Spleen (tissue), 7 donors: ENCODE results near the gene DLD.

Source experiments
- POLR2A ChIP-seq, 3 donors: fragments of 450-650 bp; IDR thresholded peaks; one replicate each; pipeline ENCODE4 v1.5.1; 2017; ENCODE audit warnings: antibody characterized with exemption in 3 of 3, mild to moderate bottlenecking in 1 of 3
- POLR2AphosphoS5 ChIP-seq, 3 donors: sonication (generic); formaldehyde crosslinking; IDR thresholded peaks; one replicate each; pipeline ENCODE4 v1.5.1; 2017; ENCODE audit warnings: antibody characterized with exemption in 3 of 3
- TF ChIP-seq, protein P1 (sequence below), 11 experiments: fragments of 200-600 bp in 7 of 11; fragments of 450-650 bp in 4 of 11; sonication (generic) in 4 of 11; IDR thresholded peaks in 8 of 11; conservative IDR thresholded peaks in 3 of 11; 1 replicate in 7 of 11; 2 replicates in 4 of 11; pipeline versions ENCODE4 v1.4.0 to v1.8.0; 2016 to 2021; ENCODE audit warnings: antibody characterized with exemption in 11 of 11, inconsistent platforms in 4 of 11, mild to moderate bottlenecking in 1 of 11
- donor health status: DM: no; HTN: no; CAD: no; lungs with moderate emphysema.
- donor health status: DM: no; HTN: no; CAD: no.
- donor health status: DM: no; HTN: no; CAD: no.

DNA sequence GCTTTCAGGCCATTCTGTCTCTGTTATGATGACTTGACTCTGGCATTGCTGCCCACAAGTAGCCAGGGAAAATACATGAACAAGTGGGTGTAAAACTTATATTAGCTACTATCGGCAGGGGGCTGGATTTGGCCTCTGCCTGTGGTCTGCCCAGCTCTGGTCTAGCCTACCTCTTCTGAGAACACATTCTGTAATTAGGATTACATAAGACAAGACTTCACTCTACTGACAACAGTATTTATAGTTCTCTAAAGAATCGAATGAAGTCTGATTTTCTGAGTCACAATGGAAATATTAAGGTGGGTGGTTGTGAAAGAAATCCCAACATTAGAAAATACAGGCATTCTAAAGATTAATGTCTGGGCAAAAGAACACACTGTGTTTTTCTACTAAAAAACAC is 55.5 kb downstream of the DLD start:
- no peak for TF ChIP-seq POLR2A (IDR thresholded peaks at IDR 0.05)
- TF ChIP-seq, protein P1, sequence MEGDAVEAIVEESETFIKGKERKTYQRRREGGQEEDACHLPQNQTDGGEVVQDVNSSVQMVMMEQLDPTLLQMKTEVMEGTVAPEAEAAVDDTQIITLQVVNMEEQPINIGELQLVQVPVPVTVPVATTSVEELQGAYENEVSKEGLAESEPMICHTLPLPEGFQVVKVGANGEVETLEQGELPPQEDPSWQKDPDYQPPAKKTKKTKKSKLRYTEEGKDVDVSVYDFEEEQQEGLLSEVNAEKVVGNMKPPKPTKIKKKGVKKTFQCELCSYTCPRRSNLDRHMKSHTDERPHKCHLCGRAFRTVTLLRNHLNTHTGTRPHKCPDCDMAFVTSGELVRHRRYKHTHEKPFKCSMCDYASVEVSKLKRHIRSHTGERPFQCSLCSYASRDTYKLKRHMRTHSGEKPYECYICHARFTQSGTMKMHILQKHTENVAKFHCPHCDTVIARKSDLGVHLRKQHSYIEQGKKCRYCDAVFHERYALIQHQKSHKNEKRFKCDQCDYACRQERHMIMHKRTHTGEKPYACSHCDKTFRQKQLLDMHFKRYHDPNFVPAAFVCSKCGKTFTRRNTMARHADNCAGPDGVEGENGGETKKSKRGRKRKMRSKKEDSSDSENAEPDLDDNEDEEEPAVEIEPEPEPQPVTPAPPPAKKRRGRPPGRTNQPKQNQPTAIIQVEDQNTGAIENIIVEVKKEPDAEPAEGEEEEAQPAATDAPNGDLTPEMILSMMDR (IDR thresholded peaks at IDR 0.05 in 8 of 11, conservative IDR thresholded peaks at IDR 0.05 in 3 of 11) = no peak
- no peak for TF ChIP-seq POLR2AphosphoS5 (IDR thresholded peaks at IDR 0.05)
